NT2/D1 (cell line): ENCODE data around the gene ITGB2.

Experiments used
- DNase-seq: peaks from one replicate; pipeline ENCODE4 v3.0.0-alpha.2; 2011; ENCODE audit warnings: low read depth, low spot score
- H3K27me3 ChIP-seq: 2 replicates; pipeline ENCODE4 v1.6.0; 2011; ENCODE audit warnings: mild to moderate bottlenecking; ENCODE audit not compliant: insufficient read length, insufficient read depth
- H3K36me3 ChIP-seq: 2 replicates; pipeline ENCODE4 v1.6.1; 2011; ENCODE audit warnings: mild to moderate bottlenecking, low read length, mixed read lengths; ENCODE audit not compliant: insufficient read depth, insufficient read length
- H3K4me1 ChIP-seq: 2 replicates; pipeline ENCODE4 v1.5.1; 2011; ENCODE audit not compliant: insufficient read depth, insufficient read length
- H3K4me3 ChIP-seq: 2 replicates; pipeline ENCODE4 v1.5.1; 2011; ENCODE audit warnings: low read depth; ENCODE audit not compliant: insufficient read length
- H3K9ac ChIP-seq: 2 replicates; pipeline ENCODE4 v1.6.0; 2011; ENCODE audit warnings: low read depth; ENCODE audit not compliant: insufficient read length
- H3K9me3 ChIP-seq: 2 replicates; pipeline ENCODE4 v1.5.1; 2011; ENCODE audit warnings: mild to moderate bottlenecking, low read length; ENCODE audit not compliant: insufficient read depth
- SUZ12 ChIP-seq: IDR thresholded peaks from 2 replicates; pipeline ENCODE4 v1.6.1; 2011; ENCODE audit not compliant: insufficient read length, insufficient read depth; ENCODE audit errors: extremely low read depth
- YY1 ChIP-seq: IDR thresholded peaks from 2 replicates; pipeline ENCODE4 v1.6.1; 2011; ENCODE audit not compliant: insufficient read length, insufficient read depth
- ZNF274 ChIP-seq: IDR thresholded peaks from 2 replicates; pipeline ENCODE4 v1.6.1; 2011; ENCODE audit warnings: mild to moderate bottlenecking, low read depth, low read length

Gene ITGB2

GRCh38 chr21:44926331-44927101, 5.8 kb upstream of the ITGB2 start:
- peak overlapping the region; percentile 28 for H3K9ac ChIP-seq
- TF ChIP-seq YY1 (no peak), SUZ12 (no peak), ZNF274 (no peak)
- H3K4me3 ChIP-seq: no peak overlapping the region
- H3K27me3 ChIP-seq: peaks cover 42% of the 10 kb centered on the region
- no peak for DNase-seq
- no peaks in the 10 kb centered on the region for H3K9me3 ChIP-seq
- H3K36me3 ChIP-seq: no peaks in the 10 kb centered on the region
- H3K4me1 ChIP-seq: peaks cover 38% of the 10 kb centered on the region

- DNase-seq: no peak
- Histone ChIP-seq H3K4me1 (peaks cover 31% of the 10 kb centered on the region), H3K9ac (no peak overlapping the region), H3K36me3 (no peaks in the 10 kb centered on the region), H3K4me3 (no peak overlapping the region), H3K27me3 (peaks cover 40% of the 10 kb centered on the region), H3K9me3 (no peaks in the 10 kb centered on the region)
- no peak for TF ChIP-seq YY1
Measured at GRCh38 chr21:44925378-44925755, 4.7 kb upstream of the ITGB2 start.

- DNase-seq: no peak
- H3K4me1 ChIP-seq: peaks cover 30% of the 10 kb centered on the region
Measured at GRCh38 chr21:44924606-44925377, 4.1 kb upstream of the ITGB2 start.

GRCh38 chr21:44923480-44924084, 2.9 kb upstream of the ITGB2 start:
- Histone ChIP-seq H3K4me3 (no peak overlapping the region), H3K9ac (no peak overlapping the region), H3K36me3 (no peaks in the 10 kb centered on the region), H3K4me1 (peaks cover 23% of the 10 kb centered on the region), H3K27me3 (peaks cover 24% of the 10 kb centered on the region), H3K9me3 (no peaks in the 10 kb centered on the region)
- DNase-seq: no peak
- TF ChIP-seq SUZ12 (no peak), YY1 (no peak), ZNF274 (no peak)

More at GRCh38 chr21:44924606-44925377, 4.1 kb upstream of the ITGB2 start:
- Histone ChIP-seq H3K9ac (no peak overlapping the region), H3K36me3 (no peaks in the 10 kb centered on the region), H3K27me3 (peaks cover 34% of the 10 kb centered on the region), H3K4me3 (no peak overlapping the region), H3K9me3 (no peaks in the 10 kb centered on the region)
- TF ChIP-seq YY1: no peak
- no peak for TF ChIP-seq SUZ12
- no peak for TF ChIP-seq ZNF274

GRCh38 chr21:44921928-44922327, 1.2 kb upstream of the ITGB2 start:
- H3K4me1 ChIP-seq: peaks cover 13% of the 10 kb centered on the region
- no peak overlapping the region for H3K9ac ChIP-seq
- DNase-seq: no peak
- no peak for TF ChIP-seq YY1
- TF ChIP-seq SUZ12: no peak
- TF ChIP-seq ZNF274: no peak
- H3K9me3 ChIP-seq: no peaks in the 10 kb centered on the region
- H3K27me3 ChIP-seq: peaks cover 15% of the 10 kb centered on the region
- no peak overlapping the region for H3K4me3 ChIP-seq
- no peaks in the 10 kb centered on the region for H3K36me3 ChIP-seq

GRCh38 chr21:44919913-44920693, 596 bp downstream of the ITGB2 start:
- H3K27me3 ChIP-seq: peaks cover 14% of the 10 kb centered on the region
- H3K4me1 ChIP-seq: peaks cover 10% of the 10 kb centered on the region
- no peak for TF ChIP-seq ZNF274
- no peak for TF ChIP-seq SUZ12
- no peak for TF ChIP-seq YY1
- no peak overlapping the region for H3K9ac ChIP-seq
- H3K36me3 ChIP-seq: no peaks in the 10 kb centered on the region
- DNase-seq: no peak
- H3K9me3 ChIP-seq: no peaks in the 10 kb centered on the region
- H3K4me3 ChIP-seq: no peak overlapping the region
